B cell (primary cell): Measurements from ENCODE around the gene TMEM87A. TPM values are rescaled to one million over a fixed set of nuclear protein-coding genes. Genes with fewer than 3 reads are reported as not detected.

Experiments
- ATAC-seq: fragments of 200-7000 bp; cut with Tn5 transposase; one replicate; pipeline ENCODE4 v1.10.0; 2021; ENCODE audit warnings: low read depth, mild to moderate bottlenecking, moderate number of reproducible peaks, moderate library complexity
- CTCF ChIA-PET: fragments of 350-600 bp; sonication (Branson Sonifier 250); formaldehyde crosslinking; loops from one replicate; lab custom pipeline; 2021; ENCODE audit warnings: antibody characterized with exemption, inconsistent platforms; lab: Charles Lee
- POLR2A ChIA-PET: fragments of 350-600 bp; sonication (Branson Sonifier 250); formaldehyde crosslinking; loops from one replicate; lab custom pipeline; 2021; ENCODE audit warnings: antibody characterized with exemption; lab: Charles Lee
- DNase-seq: peaks from one replicate; pipeline ENCODE4 v3.0.0; 2013
- H2AFZ ChIP-seq: 2 replicates; pipeline ENCODE4 v1.6.1; 2012; ENCODE audit warnings: mild to moderate bottlenecking, low read depth, low read length; ENCODE audit not compliant: insufficient read depth, poor library complexity, severe bottlenecking
- H3K27ac ChIP-seq, 2 donors: 1 replicate in 1 of 2; 2 replicates in 1 of 2; pipeline ENCODE4 v1.5.1; 2012 to 2013; ENCODE audit warnings: low read length in 2 of 2, mild to moderate bottlenecking in 2 of 2, moderate library complexity in 1 of 2
- H3K27me3 ChIP-seq, 4 experiments: fragments of 200-600 bp in 1 of 4; sonication (generic) in 1 of 4; replicated peaks in 1 of 4; 1 replicate in 2 of 4; 2 replicates in 2 of 4; pipeline versions ENCODE4 v1.6.1 to v1.7.0; 2013 to 2016; ENCODE audit warnings: low read length in 3 of 4, mild to moderate bottlenecking in 2 of 4, mixed read lengths in 1 of 4, moderate library complexity in 1 of 4; ENCODE audit not compliant: insufficient read depth in 4 of 4, control insufficient read depth in 3 of 4; ENCODE audit errors: control extremely low read depth in 1 of 4
- H3K36me3 ChIP-seq, 2 experiments: replicated peaks in 1 of 2; 1 replicate in 1 of 2; 2 replicates in 1 of 2; pipeline versions ENCODE4 v1.6.1 to v1.7.1; 2013; ENCODE audit warnings: low read length in 1 of 2; ENCODE audit not compliant: insufficient read depth in 2 of 2, control insufficient read depth in 1 of 2; ENCODE audit errors: control extremely low read depth in 1 of 2, extremely low read depth in 1 of 2
- H3K4me1 ChIP-seq, 2 donors: fragments of 200-600 bp in 1 of 2; sonication (generic) in 1 of 2; 1 replicate in 1 of 2; 2 replicates in 1 of 2; pipeline versions ENCODE4 v1.5.1 to v1.6.1; 2013 to 2017; ENCODE audit warnings: low read length in 2 of 2; ENCODE audit not compliant: control insufficient read depth in 2 of 2, insufficient read depth in 2 of 2
- H3K4me2 ChIP-seq: replicated peaks from 2 replicates; pipeline ENCODE3; 2012; ENCODE audit warnings: mild to moderate bottlenecking, low read depth, low read length; ENCODE audit not compliant: poor library complexity, severe bottlenecking
- H3K4me3 ChIP-seq, 5 experiments: fragments of 200-600 bp in 1 of 5; sonication (generic) in 1 of 5; 1 replicate in 3 of 5; 2 replicates in 2 of 5; pipeline versions ENCODE4 v1.5.1 to v1.7.0; 2011 to 2016; ENCODE audit warnings: low read length in 4 of 5, mild to moderate bottlenecking in 4 of 5, low read depth in 2 of 5, control low read depth in 1 of 5, moderate library complexity in 1 of 5; ENCODE audit not compliant: insufficient read depth in 1 of 5; ENCODE audit errors: control extremely low read depth in 1 of 5, extremely low read depth in 1 of 5
- H3K79me2 ChIP-seq: fragments of 200-600 bp; sonication (generic); one replicate; pipeline ENCODE4 v1.6.0; 2016; ENCODE audit warnings: low read length; ENCODE audit not compliant: control insufficient read depth, insufficient read depth
- H3K9ac ChIP-seq: fragments of 200-600 bp; sonication (generic); 2 replicates; pipeline ENCODE4 v1.6.1; 2017; ENCODE audit warnings: mild to moderate bottlenecking, low read length, moderate library complexity
- H3K9me3 ChIP-seq, 3 donors: one replicate each; pipeline versions ENCODE4 v1.6.1 to v1.7.1; 2013; ENCODE audit warnings: low read length in 2 of 3; ENCODE audit not compliant: control insufficient read depth in 2 of 3, insufficient read depth in 1 of 3; ENCODE audit errors: control extremely low read depth in 1 of 3
- H4K20me1 ChIP-seq: 2 replicates; pipeline ENCODE4 v1.6.0; 2012; ENCODE audit warnings: mild to moderate bottlenecking, low read length; ENCODE audit not compliant: insufficient read depth, control insufficient read depth, poor library complexity, severe bottlenecking
- H3K27ac Mint-ChIP-seq: one replicate; pipeline ENCODE4 v1.8.0; 2021; ENCODE audit warnings: mixed read lengths
- H3K27me3 Mint-ChIP-seq: one replicate; pipeline ENCODE4 v1.8.0; 2021; ENCODE audit warnings: mixed read lengths
- H3K4me1 Mint-ChIP-seq: one replicate; pipeline ENCODE4 v1.8.0; 2021; ENCODE audit warnings: mixed read lengths
- H3K4me3 Mint-ChIP-seq: one replicate; pipeline ENCODE4 v1.8.0; 2021; ENCODE audit warnings: mixed read lengths
- H3K9me3 Mint-ChIP-seq: one replicate; pipeline ENCODE4 v1.8.0; 2022; ENCODE audit warnings: mixed read lengths; ENCODE audit not compliant: insufficient read depth
- EZH2 ChIP-seq: IDR thresholded peaks from 2 replicates; pipeline ENCODE4 v1.6.1; 2012; ENCODE audit warnings: borderline replicate concordance, low read depth, mild to moderate bottlenecking, moderate library complexity, low read length; ENCODE audit not compliant: insufficient read depth, poor library complexity, severe bottlenecking
- WGBS: methylation state at CpG from one replicate; pipeline ENCODE4 v1.1.5; 2013; ENCODE audit warnings: missing lambda C conversion rate; ENCODE audit not compliant: insufficient coverage; 5-methylcytosine and 5-hydroxymethylcytosine counted together
- intact Hi-C: fragments of 100-400 bp; cut with micrococcal nuclease; formaldehyde crosslinking; loops from one replicate; pipeline ENCODE4 v1.10.0; 2022
- polyA plus RNA-seq: library from polyadenylated mRNA; depleted of rRNA; stranded (reverse); fragments of >200 nt; gene quantifications from 2 replicates; pipeline ENCODE4 v1.2.3, GENCODE V29; 2012
- total RNA-seq, 2 donors: library from RNA; stranded (reverse); fragments of 120-200 nt in 1 of 2; gene quantifications; 1 replicate in 1 of 2; 2 replicates in 1 of 2; pipeline versions ENCODE4 v1.2.3 to v1.2.4, GENCODE V29; 2013 to 2022
- TF ChIP-seq, protein P1 (sequence below): fragments of 200-600 bp; IDR thresholded peaks from one replicate; pipeline ENCODE4 v1.8.0; 2022; ENCODE audit warnings: antibody characterized with exemption, mild to moderate bottlenecking

The TMEM87A gene
- total and polyA plus RNA-seq, 2 donors (not counting 1 experiment from before 2014, with no cell fraction given) = 14.5 to 61.5 TPM

- no peak for DNase-seq
- H3K4me2 ChIP-seq = no peak overlapping the region
- no peaks in the 10 kb centered on the region for H3K27me3 ChIP-seq
- no peaks in the 10 kb centered on the region for H3K27me3 Mint-ChIP-seq
- peaks cover 7% of the 10 kb centered on the region for H3K79me2 ChIP-seq
- no peak overlapping the region for H2AFZ ChIP-seq
- no peaks in the 10 kb centered on the region for H4K20me1 ChIP-seq
- intact Hi-C loops = no loop called here
- 67% methylated on average over 3 of the region's 5 CpGs for WGBS
- TF ChIP-seq, protein P1, sequence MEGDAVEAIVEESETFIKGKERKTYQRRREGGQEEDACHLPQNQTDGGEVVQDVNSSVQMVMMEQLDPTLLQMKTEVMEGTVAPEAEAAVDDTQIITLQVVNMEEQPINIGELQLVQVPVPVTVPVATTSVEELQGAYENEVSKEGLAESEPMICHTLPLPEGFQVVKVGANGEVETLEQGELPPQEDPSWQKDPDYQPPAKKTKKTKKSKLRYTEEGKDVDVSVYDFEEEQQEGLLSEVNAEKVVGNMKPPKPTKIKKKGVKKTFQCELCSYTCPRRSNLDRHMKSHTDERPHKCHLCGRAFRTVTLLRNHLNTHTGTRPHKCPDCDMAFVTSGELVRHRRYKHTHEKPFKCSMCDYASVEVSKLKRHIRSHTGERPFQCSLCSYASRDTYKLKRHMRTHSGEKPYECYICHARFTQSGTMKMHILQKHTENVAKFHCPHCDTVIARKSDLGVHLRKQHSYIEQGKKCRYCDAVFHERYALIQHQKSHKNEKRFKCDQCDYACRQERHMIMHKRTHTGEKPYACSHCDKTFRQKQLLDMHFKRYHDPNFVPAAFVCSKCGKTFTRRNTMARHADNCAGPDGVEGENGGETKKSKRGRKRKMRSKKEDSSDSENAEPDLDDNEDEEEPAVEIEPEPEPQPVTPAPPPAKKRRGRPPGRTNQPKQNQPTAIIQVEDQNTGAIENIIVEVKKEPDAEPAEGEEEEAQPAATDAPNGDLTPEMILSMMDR = no peak
- no peak for TF ChIP-seq EZH2
- no peak overlapping the region for H3K27ac Mint-ChIP-seq
- CTCF ChIA-PET = no interaction called here
- no peaks in the 10 kb centered on the region for H3K9me3 Mint-ChIP-seq
- no peak overlapping the region for H3K4me3 Mint-ChIP-seq
- H3K36me3 ChIP-seq = peaks cover 0 to 76% of the 10 kb centered on the region in 2 experiments
- ATAC-seq = no peak
- POLR2A ChIA-PET = no interaction called here
- no peak overlapping the region for H3K27ac ChIP-seq
- H3K4me3 ChIP-seq = no peak overlapping the region
- no peak overlapping the region for H3K9ac ChIP-seq
- no peaks in the 10 kb centered on the region for H3K4me1 ChIP-seq
- peaks cover 2% of the 10 kb centered on the region for H3K4me1 Mint-ChIP-seq
- no peaks in the 10 kb centered on the region for H3K9me3 ChIP-seq
Observed at GRCh38 chr15:42282926-42283325, 9.7 kb upstream of the TMEM87A start.

DNA sequence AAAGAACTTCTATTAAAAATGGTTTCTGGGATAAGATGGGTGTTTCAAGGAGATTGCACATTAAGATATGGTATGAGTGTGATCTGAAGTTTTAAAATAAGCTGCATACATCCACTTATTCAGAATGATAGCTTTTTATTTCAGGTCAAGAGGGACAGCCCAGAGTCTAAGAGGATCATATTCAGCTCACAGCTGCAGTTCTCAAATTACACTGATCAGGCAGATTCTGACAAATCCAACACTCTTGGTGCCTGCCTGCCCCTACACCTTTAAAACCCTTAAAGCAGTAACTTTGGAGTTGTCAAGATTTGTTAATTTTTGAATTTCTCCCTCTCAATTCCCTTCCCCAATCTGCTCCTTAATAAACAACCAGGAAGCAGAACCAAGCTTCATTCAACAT lies 9.1 kb upstream of the TMEM87A start:
- no peak for ATAC-seq
- DNase-seq = no peak
- Histone ChIP-seq H3K79me2 (peaks cover 12% of the 10 kb centered on the region), H2AFZ (no peak overlapping the region), H3K4me1 (no peaks in the 10 kb centered on the region), H3K4me2 (no peak overlapping the region), H3K9me3 (no peaks in the 10 kb centered on the region), H3K27ac (no peak overlapping the region), H3K36me3 (peaks cover 0 to 73% of the 10 kb centered on the region in 2 experiments), H3K4me3 (no peak overlapping the region), H3K27me3 (no peaks in the 10 kb centered on the region), H3K9ac (no peak overlapping the region), H4K20me1 (no peaks in the 10 kb centered on the region)
- Mint-ChIP-seq H3K4me1 (peaks cover 2% of the 10 kb centered on the region), H3K4me3 (no peak overlapping the region), H3K27me3 (no peaks in the 10 kb centered on the region), H3K27ac (no peak overlapping the region), H3K9me3 (no peaks in the 10 kb centered on the region)
- intact Hi-C loops = no loop called here
- no peak for TF ChIP-seq EZH2
- CTCF ChIA-PET = no interaction called here
- POLR2A ChIA-PET = no interaction called here
